Psoas muscle (tissue), 8 donors: Measurements from ENCODE around the gene PRSS21. TPM values are rescaled to one million over a fixed set of nuclear protein-coding genes. Genes with fewer than 3 reads are reported as not detected.
A peak's percentile ranks its signal among the peaks of the same experiment; 100 is the strongest.

Experiments used
- ATAC-seq, 4 donors: fragments of 200-7000 bp; cut with Tn5 transposase; one replicate each; pipeline ENCODE4 v1.9.1; 2020; ENCODE audit warnings: moderate library complexity in 3 of 4, mild to moderate bottlenecking in 2 of 4
- DNase-seq, 2 donors: peaks; one replicate each; pipeline ENCODE4 v3.0.0-alpha.2; 2020
- H3K27ac ChIP-seq: fragments of 200-600 bp; one replicate; pipeline ENCODE4 v1.8.0; 2022
- H3K27me3 ChIP-seq, 3 donors: fragments of 200-600 bp in 1 of 3; one replicate each; pipeline versions ENCODE4 v1.6.1 to v1.8.0; 2013 to 2022; ENCODE audit warnings: low read length in 2 of 3, mild to moderate bottlenecking in 2 of 3, moderate library complexity in 1 of 3; ENCODE audit not compliant: insufficient read depth in 3 of 3
- H3K36me3 ChIP-seq, 2 donors: fragments of 200-600 bp in 1 of 2; one replicate each; pipeline versions ENCODE4 v1.6.1 to v1.8.0; 2013 to 2022; ENCODE audit warnings: low read depth in 1 of 2, mild to moderate bottlenecking in 1 of 2, moderate library complexity in 1 of 2; ENCODE audit not compliant: insufficient read depth in 1 of 2
- H3K4me1 ChIP-seq: fragments of 200-600 bp; one replicate; pipeline ENCODE4 v1.8.0; 2022
- H3K4me3 ChIP-seq: fragments of 200-600 bp; one replicate; pipeline ENCODE4 v1.8.0; 2022; ENCODE audit warnings: mild to moderate bottlenecking
- H3K9me3 ChIP-seq: fragments of 200-600 bp; one replicate; pipeline ENCODE4 v1.8.0; 2022
- CTCF ChIP-seq: fragments of 200-600 bp; IDR thresholded peaks from one replicate; pipeline ENCODE4 v1.8.0; 2022; ENCODE audit warnings: antibody characterized with exemption
- WGBS, 3 donors: extraction: QIAGEN DNeasy Blood & Tissue Kit; methylation state at CpG; one replicate each; pipeline versions ENCODE4 v1.1.6 to v1.1.7; 2013; 5-methylcytosine and 5-hydroxymethylcytosine counted together
- intact Hi-C, 2 donors: fragments of 100-400 bp; cut with DNase I; formaldehyde crosslinking; loops; one replicate each; pipeline versions ENCODE4 v1.11.0 to v1.14.2; 2022
- polyA plus RNA-seq, 3 donors: library from polyadenylated mRNA; stranded (reverse); fragments of 200-250 nt; gene quantifications; one replicate each; pipeline ENCODE4 v1.2.3, GENCODE V29; 2013
- total RNA-seq, 4 donors: library from RNA; stranded (reverse); fragmentation: NEBNext Ultra II Directional in 2 of 4; extraction: Animal tissue kit (Norgen Biotek cat#: 25700) in 2 of 4; gene quantifications; one replicate each; pipeline versions ENCODE4 v1.2.1 to v1.2.4, GENCODE V29; 2021 to 2023
- donor health status: healthy with polysubstance abuse.
- donor health status: DM: no; HTN: no; CAD: no; lungs with moderate emphysema.
- donor health status: Bipolar disorder and iron deficiency.
- donor health status: healthy.
- donor health status: DM: yes; HTN: yes; CAD: no.
- donor health status: DM: no; HTN: no; CAD: no.
- donor health status: DM: no; HTN: no; CAD: no.
- donor health status: DM: yes; HTN: yes; CAD: no.

The PRSS21 gene
- total and polyA plus RNA-seq, 7 donors = 0.05 to 0.20 (median 0.10) TPM; not detected in 4

DNA sequence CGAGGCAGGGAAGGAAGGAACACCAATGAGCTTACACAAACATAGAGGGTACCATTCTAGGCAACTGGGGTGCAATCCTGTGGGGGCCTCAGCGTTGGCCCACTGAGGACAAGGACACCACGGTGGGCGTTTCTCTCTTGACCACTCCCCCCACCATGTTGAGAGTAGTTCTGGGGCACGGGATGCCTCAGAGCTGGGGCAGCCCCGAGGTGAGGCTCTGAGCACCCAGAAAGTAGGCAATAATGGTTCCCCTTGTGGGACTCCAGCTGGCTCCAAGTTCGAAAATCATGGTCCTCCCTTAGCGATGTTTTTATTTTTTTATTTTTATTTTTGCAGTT lies 5.1 kb downstream of the PRSS21 start:
- H3K4me1 ChIP-seq = no peaks in the 10 kb centered on the region
- DNase-seq (no peak), ATAC-seq (no peak)
- TF ChIP-seq CTCF = no peak
- H3K4me3 ChIP-seq = no peak overlapping the region
- no peaks in the 10 kb centered on the region for H3K36me3 ChIP-seq
- no peak overlapping the region for H3K27ac ChIP-seq
- intact Hi-C loops = no loop called here
- no peaks in the 10 kb centered on the region for H3K9me3 ChIP-seq
- peaks cover 0 to 2% (median 0%) of the 10 kb centered on the region in 3 donors for H3K27me3 ChIP-seq
- 63 to 65% (median 65%) methylated on average over 8 of the region's 8 CpGs for WGBS, 3 donors

- WGBS, 3 donors = 44 to 51% (median 47%) methylated on average over 4 of the region's 4 CpGs
Observed at GRCh38 chr16:2822496-2822895, 5.5 kb downstream of the PRSS21 start.

GRCh38 chr16:2824626-2825025 lies 7.6 kb downstream of the PRSS21 start:
- H3K9me3 ChIP-seq = no peaks in the 10 kb centered on the region
- 68 to 74% (median 70%) methylated on average over 10 of the region's 10 CpGs for WGBS, 3 donors

More at GRCh38 chr16:2822496-2822895, 5.5 kb downstream of the PRSS21 start:
- TF ChIP-seq CTCF = no peak
- Histone ChIP-seq H3K27me3 (peaks cover 0 to 2% (median 0%) of the 10 kb centered on the region in 3 donors), H3K4me3 (no peak overlapping the region), H3K27ac (no peak overlapping the region), H3K4me1 (no peaks in the 10 kb centered on the region), H3K9me3 (no peaks in the 10 kb centered on the region), H3K36me3 (no peaks in the 10 kb centered on the region)
- no peak for DNase-seq
- intact Hi-C loops = no loop called here
- ATAC-seq = no peak

GRCh38 chr16:2825049-2825742 lies 8.2 kb downstream of the PRSS21 start:
- peaks cover 0 to 11% (median 5%) of the 10 kb centered on the region in 3 donors for H3K27me3 ChIP-seq
- 76 to 79% (median 78%) methylated on average over 26 of the region's 26 CpGs for WGBS, 3 donors

More at GRCh38 chr16:2824626-2825025, 7.6 kb downstream of the PRSS21 start:
- H3K4me3 ChIP-seq = no peak overlapping the region
- H3K36me3 ChIP-seq = no peaks in the 10 kb centered on the region
- no peaks in the 10 kb centered on the region for H3K4me1 ChIP-seq
- no peak for TF ChIP-seq CTCF
- peaks cover 0 to 5% (median 5%) of the 10 kb centered on the region in 3 donors for H3K27me3 ChIP-seq
- intact Hi-C loops = no loop called here
- DNase-seq (peak in 1 of 2 donors; percentile 40), ATAC-seq (no peak)
- H3K27ac ChIP-seq = no peak overlapping the region

More at GRCh38 chr16:2825049-2825742, 8.2 kb downstream of the PRSS21 start:
- Histone ChIP-seq H3K36me3 (no peaks in the 10 kb centered on the region), H3K4me1 (no peaks in the 10 kb centered on the region), H3K27ac (no peak overlapping the region), H3K4me3 (no peak overlapping the region), H3K9me3 (no peaks in the 10 kb centered on the region)
- ATAC-seq (no peak), DNase-seq (peak in 1 of 2 donors; percentile 46)
- no peak for TF ChIP-seq CTCF
- intact Hi-C loops = no loop called here
